GM18519 (cell line): Measurements from ENCODE around the gene NFIC.
"Not testable (repeated sequence)": the region's sequence is repeated elsewhere in the genome, so short reads cannot be mapped to it uniquely, and the experiment has no call there.

Experiments
- ATAC-seq: cut with Tn5 transposase; IDR thresholded peaks from one replicate; pipeline ENCODE4 v1.9.1; 2021; ENCODE audit warnings: mild to moderate bottlenecking, moderate library complexity; ENCODE audit not compliant: unreplicated experiment, low FRiP score

The NFIC gene

GRCh38 chr19:3365836-3366752, at the start of gene NFIC:
Gene NFIC (plus strand): TSS chr19:3366583. CDS start chr19:3366637, 54 bp downstream.
- no peak for ATAC-seq

- no peak for ATAC-seq
These were observed 49.6 kb upstream of the NFIC start for GRCh38 chr19:3316659-3317207.

GRCh38 chr19:3319643-3320353, 46.6 kb upstream of the NFIC start:
- ATAC-seq: no peak

- ATAC-seq: no peak
These were observed 46.1 kb upstream of the NFIC start for GRCh38 chr19:3320354-3320670.

DNA sequence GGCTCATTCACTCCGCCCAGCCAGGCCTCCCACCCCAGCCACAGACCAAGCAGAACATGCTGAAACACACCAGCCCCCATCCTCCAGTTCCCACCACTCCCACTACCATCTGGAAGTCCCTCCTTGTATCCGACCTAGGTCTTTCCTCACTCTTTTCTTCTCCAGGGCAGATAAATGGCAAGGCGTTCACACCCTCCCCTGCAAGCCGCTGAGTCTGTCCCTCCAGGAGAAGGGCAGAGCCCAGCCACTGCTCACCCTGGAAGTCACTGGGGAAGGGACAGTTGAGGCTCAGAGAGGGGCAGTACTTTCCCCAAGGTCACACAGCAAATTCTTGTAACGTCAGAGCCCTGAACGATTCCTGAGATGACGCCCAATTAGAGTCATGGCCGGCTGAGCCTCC, 45.5 kb upstream of the NFIC start:
- ATAC-seq: no peak

- no peak for ATAC-seq
These were observed 44.7 kb upstream of the NFIC start for GRCh38 chr19:3321696-3322095.

DNA sequence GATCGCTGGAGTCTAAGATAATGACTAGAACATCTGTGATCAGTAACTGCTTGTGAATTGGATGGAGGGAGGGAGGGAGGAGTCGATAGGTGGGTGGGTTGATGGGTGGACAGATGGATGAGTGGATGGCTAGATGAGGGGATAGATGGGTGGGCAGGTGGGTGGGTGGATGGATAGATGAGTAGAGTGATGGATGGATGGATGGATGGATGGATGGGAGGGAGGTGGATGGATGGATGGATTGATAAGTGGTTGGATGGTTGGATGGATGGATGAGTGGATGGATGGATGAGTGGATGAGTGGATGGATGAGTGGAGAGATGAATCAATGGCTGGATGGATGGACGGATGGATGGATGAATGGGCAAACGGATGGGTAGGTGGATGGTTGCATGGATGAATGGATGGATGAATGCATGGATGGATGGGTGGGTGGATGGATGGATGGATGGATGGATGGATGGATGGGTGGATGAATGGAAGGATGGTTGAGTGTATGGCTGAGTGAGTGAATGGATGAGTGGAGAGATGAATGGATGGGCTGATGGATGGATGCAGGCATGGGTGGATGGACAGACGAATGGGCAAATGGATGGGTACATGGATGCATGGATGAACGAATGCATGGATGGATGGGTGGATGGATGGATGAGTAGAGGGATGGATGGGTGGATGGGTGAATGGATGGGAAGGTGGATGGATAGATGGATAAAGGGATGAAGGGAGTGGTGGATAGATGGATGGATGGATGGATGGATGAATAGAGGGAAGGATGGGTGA, 44.0 kb upstream of the NFIC start:
- ATAC-seq: no peak

DNA sequence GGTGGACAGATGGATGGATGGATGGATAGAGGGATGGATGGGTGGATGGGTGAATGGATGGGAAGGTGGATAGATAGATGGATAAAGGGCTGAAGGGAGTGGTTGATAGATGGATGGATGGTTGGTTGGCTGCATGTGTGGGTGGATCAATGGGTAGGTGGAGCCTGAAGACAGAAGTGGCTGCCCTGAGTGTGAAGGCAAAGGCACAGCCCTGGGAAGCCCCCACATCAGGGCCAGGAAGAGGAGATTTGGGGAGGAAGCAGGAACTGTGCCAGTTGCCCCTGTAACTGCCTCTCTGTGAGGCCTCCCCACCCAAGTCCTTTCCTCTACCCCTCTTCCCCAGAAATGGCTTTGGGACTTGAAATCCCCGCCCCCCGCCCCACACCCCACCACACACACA, 43.4 kb upstream of the NFIC start:
- no peak for ATAC-seq

- no peak for ATAC-seq
These were observed 42.7 kb upstream of the NFIC start for GRCh38 chr19:3323658-3324057.

GRCh38 chr19:3324405-3324856, 42.0 kb upstream of the NFIC start:
- no peak for ATAC-seq

GRCh38 chr19:3325451-3325850, 40.9 kb upstream of the NFIC start:
- no peak for ATAC-seq

GRCh38 chr19:3328743-3329142, 37.6 kb upstream of the NFIC start:
- no peak for ATAC-seq

DNA sequence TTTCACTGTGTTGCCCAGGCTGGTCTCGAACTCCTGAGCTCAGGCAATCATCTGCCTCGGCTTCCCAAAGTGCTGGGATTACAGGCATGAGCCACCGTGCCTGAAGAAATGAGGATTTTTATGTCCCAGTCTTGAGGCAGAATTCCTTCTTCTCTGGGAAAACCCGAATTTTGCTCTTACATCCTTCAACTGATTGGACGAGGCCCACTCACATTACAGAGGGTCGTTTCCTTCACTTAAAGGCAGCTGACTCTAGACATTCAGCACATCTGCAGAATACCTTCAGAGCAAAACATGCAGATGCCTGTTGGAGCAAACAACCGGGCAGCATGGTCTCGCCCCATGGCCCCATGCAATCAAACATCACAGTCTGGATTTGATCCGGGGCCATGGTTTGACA, 36.3 kb upstream of the NFIC start:
- no peak for ATAC-seq

DNA sequence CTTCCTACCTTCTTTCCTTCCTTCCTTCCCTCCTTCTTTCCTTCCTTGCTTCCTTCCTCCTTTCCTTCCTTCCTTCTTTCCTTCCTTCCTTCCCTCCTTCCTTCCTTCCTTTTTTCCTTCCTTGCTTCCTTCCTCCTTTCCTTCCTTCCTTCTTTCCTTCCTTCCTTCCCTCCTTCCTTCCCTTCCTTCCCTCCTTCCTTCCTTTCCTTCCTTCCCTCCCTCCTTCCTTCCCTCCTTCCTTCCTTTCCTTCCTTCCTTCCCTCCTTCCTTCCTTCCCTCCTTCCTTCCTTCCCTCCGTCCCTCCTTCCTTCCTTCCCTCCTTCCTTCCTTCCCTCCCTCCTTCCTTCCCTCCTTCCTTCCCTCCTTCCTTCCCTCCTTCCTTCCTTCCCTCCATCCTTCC, 34.2 kb upstream of the NFIC start:
- not testable (repeated sequence) for ATAC-seq

DNA sequence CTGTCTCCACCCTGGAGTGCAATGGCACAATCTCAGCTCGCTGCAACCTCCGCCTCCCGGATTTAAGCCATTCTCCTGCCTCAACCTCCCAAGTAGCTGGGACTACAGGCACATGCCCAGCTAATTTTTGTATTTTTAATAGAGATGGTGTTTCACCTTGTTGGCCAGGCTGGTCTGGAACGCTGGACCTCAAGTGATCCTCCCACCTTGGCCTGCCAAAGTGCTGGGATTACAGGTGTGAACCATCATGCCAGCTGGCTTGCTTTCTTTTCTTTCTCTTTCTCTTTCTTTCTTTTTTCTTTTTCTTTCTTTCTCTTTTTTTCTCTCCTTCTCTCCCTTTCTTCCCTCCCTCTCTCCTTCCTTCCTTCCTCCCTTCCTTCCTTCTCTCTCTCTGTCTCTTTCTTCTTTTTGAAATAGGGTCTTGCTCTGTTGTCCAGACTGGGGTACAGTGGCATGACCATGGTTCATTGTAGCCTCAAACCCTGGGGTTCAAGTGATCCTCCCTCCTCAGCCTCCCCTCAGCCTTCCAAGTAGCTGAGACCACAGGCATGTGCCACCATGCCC, 33.3 kb upstream of the NFIC start:
- no peak for ATAC-seq

GRCh38 chr19:3333662-3334061, 32.7 kb upstream of the NFIC start:
- no peak for ATAC-seq

DNA sequence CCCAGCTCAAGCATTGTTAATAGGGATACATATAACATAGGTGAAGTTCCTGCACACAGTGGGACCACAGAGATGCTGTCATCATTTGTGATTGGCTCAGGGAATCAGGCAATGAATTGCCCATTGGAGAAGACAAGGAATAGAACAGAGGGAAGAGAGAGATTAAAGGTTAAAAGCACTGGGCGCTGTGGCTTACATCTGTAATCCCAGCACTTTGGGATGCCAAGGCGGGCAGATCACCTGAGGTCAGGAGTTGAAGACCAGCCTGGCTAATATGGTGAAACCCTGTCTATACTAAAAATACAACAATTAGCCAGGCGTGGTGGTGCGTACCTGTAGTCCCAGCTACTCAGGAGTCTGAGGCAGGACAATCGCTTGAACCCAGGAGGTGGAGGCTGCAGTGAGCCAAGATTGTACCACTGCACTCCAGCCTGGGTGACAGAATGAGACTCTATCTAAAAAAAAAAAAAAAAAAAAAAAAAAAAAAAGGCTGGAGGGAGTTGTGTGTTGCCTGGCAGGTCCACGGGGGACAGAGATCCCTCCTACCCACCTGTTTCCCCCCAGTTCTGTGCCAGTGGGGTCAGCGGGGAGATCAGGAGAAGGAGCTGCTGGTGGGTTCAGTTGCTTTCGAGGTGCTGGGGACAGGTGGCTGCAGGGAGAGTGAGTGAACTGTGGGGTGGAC, 31.5 kb upstream of the NFIC start:
- not testable (repeated sequence) for ATAC-seq

GRCh38 chr19:3335431-3336350, 30.7 kb upstream of the NFIC start:
- no peak for ATAC-seq

DNA sequence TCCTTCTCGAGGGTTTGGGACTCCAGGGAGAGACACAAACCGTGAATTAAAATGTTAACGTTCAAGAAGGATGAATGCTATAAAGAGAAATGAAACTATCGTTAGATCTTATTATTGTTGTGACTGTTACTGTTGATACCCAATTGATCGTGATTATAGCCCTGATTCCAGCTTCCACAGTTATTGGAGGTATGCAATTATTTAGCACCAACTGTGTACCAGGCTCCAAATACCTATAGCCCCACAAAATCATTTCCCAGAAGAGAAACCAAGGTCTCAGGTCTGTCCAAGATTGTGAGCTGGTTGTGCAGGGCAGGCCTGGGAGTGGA, 30.1 kb upstream of the NFIC start:
- no peak for ATAC-seq
